ENCODE results near the gene COPS7A. TPM values are rescaled to one million over a fixed set of nuclear protein-coding genes. Genes with fewer than 3 reads are reported as not detected.

COPS7A gene
- total and polyA plus RNA-seq, 2 donors: 35.6 to 88.2 TPM

DNA sequence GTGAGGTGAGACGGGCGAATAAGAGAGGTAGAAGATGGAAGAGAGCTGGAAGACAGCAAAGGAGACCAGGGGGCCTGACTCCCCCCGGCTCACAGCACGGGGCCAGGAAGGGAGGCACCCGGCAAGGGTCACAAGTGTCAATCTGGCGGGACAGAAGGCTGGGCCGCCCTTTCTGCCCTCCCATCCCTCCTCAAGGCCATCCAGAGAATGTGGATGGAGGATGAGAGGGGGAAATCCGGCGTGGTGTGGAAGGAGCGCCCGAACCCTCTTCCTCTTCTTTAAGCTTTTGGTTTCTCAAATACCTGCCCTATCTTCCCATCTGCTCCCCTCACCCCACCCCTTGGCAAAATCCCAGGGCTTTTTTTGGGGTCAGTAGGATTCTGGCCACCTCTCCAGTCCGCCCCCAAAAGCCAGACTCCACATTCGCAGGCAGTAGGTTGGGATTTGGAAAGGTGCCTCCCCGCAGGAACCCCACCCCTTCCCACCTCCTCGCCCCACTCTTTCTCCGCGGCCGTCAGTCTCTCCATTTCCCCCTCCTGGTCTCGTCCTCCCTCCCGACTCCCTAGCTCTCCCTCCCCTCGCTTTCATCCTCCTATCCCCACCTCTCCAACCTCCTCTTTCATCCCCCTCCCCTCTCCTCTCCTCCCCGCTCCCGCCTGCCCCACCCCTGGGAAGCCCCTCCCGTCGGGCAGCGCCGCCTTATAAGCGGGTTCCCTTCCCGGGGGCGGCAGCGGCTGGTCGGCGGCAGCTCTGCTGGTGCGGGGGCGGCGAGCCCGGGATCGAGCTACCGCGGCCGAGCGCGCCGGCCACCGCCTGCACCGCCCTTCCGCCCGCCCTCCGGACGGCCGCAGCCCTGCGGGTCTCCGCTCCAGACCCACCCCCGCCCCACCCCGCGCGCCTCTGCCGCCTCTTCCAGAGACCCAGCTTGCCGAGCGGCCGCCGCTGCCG is 42.1 kb downstream of the COPS7A start, which contains the start of gene PTMS:
PTMS (plus strand) TSS at position 730 of the 948 bp plus-strand sequence. CDS start 343 bp downstream, outside the sequence.
- DNase-seq (ENCODE audit: extremely low spot score): peak; percentile 91
- Histone ChIP-seq H3K4me1 (ENCODE audit: insufficient read depth) (no peaks in the 10 kb centered on the region), H3K4me3 (ENCODE audit: low read depth, low read length) (peak within 1 kb of the TSS; percentile 89), H3K27ac (ENCODE audit: low read depth) (peak within 1 kb of the TSS; percentile 89), H3K36me3 (ENCODE audit: insufficient read depth) (no peaks in the 10 kb centered on the region)
- 4% methylated on average over 63 of the region's 63 CpGs for WGBS

DNA sequence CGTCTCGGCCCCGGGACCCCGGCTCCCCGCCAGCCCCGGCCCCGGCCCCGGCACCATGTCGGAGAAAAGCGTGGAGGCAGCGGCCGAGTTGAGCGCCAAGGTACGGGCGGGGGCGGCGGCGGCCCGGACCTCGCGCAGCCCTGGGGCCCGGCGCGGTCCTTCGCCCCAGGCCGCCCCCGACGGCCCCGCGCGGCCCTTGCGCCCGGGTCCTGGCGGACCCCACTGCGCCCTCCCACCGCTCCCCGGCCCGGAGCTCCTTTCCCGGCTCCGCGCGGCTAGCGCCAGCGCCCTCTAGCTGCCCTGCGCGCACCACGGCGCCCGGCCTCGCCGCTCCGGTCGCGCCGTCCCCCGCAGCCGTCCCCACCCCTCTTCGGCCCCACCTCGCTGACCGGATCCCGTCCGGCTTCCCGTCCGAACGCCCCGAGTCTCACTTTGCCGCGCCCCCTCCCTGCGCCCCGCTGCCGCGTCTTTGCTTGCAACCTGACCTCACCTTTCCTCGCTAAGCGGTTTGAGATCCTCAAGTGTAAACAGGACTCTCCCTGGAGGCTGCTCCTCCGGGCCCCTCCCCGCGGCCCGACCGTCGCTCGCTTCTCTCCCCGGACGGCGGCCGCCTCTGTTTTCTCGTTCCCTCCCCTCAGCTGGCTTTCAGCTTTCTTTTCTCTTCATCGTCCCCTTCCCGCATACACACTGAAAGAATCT is 43.0 kb downstream of the COPS7A start:
- Histone ChIP-seq H3K4me1 (ENCODE audit: insufficient read depth) (no peaks in the 10 kb centered on the region), H3K4me3 (ENCODE audit: low read depth, low read length) (peak overlapping the region; percentile 89), H3K36me3 (ENCODE audit: insufficient read depth) (no peaks in the 10 kb centered on the region), H3K27ac (ENCODE audit: low read depth) (peak overlapping the region; percentile 89)
- no peak for DNase-seq (ENCODE audit: extremely low spot score)
- under 1% methylated on average over 87 of the region's 88 CpGs for WGBS

DNA sequence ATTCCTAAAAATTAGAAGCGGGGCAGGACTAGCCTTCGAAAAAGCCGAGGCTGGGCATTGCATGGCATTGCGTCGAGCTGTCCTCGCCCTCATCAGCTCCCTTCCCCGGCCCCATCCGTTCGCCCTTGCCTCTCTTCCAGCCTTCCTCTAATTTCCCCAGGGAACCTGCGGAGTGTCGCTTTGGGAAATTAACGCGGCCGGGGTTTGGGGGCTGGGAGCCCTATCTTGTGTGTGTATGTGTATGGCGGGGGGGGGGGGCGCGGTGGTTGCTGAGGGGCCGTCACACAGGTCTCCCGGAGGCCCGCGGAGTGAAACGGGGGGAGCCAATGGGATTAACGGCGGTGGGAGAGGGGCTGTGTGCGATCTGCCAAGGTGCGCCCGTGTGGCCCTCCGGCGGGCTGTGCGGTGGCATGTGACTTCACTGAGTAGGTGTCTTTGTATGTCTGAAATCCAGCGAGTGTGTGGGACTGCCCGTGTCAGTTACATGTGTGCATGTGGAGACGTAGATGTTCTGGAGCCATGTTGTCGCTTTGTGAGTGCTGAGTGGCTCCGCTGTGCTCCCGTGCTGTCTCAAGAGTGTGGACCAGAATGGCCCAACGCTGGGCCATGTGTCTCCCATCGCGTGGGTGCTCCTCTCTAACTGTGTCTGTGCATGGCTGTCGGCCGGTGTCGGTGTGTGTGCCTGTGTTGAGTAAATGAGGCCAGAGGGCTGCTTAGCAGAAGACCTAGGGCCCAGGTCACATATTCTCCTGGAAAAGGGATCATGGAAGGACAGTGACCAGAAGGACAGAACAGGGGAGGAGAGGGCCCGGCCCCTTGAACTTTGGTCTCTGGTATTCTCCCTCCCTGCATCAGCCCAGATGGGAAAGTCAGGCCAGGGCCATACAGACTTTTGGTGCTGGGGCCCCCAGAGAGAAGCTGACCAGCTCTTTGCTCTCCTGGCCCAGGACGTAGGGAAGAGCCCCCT is 43.8 kb downstream of the COPS7A start:
- DNase-seq (ENCODE audit: extremely low spot score): no peak
- Histone ChIP-seq H3K4me3 (ENCODE audit: low read depth, low read length) (peak overlapping the region; percentile 89), H3K4me1 (ENCODE audit: insufficient read depth) (no peaks in the 10 kb centered on the region), H3K36me3 (ENCODE audit: insufficient read depth) (no peaks in the 10 kb centered on the region), H3K27ac (ENCODE audit: low read depth) (peak overlapping the region; percentile 81)
- 4% methylated on average over 44 of the region's 44 CpGs for WGBS

DNA sequence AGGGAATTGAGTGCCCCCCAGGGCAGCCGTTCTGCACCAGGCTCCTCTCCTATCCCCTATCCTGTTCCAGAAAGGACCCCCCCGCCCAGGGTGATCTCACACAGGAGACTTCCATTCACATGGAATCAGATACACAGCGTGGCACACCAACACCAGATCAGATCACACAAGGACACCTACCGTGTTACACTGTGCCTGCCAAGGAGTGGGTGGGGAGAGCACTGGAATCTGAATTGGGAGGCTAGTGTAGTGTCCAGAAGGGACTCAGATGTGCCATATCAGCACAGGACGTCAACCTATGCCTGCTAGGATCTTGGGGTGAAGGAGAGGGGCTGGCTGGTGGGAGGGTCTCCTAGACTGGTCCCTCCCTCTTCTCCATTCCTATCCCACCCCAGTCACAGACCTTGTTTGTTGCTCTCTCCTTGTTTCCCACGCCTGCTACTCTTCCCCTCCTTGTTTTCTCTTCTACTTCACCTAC is 44.6 kb downstream of the COPS7A start:
- Histone ChIP-seq H3K4me1 (ENCODE audit: insufficient read depth) (no peaks in the 10 kb centered on the region), H3K27ac (ENCODE audit: low read depth) (no peak overlapping the region), H3K36me3 (ENCODE audit: insufficient read depth) (no peaks in the 10 kb centered on the region), H3K4me3 (ENCODE audit: low read depth, low read length) (peak overlapping the region; percentile 89)
- 25% methylated on average over 6 of the region's 6 CpGs for WGBS
- DNase-seq (ENCODE audit: extremely low spot score): no peak

DNA sequence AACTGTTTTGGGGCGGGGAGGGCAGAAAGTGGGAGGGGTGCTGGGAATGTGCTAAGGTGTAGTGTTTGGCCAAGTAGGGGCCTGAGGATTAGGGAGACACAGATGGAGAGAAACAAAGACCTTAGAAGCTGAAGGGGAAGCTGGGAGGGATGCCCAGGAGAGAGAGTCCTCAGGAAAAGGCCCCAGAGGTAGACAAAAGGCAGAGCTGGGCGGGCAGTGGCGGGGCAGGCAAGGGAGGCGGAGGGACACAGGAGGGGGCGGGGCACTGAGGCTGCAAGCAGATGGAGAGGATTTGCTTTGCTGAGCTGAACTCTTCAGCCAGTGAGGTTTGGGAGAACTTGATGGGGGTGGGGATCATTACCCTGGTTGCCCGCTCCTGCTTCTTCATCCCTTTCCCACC is 45.1 kb downstream of the COPS7A start:
- no peak overlapping the region for H3K27ac ChIP-seq (ENCODE audit: low read depth)

DNA sequence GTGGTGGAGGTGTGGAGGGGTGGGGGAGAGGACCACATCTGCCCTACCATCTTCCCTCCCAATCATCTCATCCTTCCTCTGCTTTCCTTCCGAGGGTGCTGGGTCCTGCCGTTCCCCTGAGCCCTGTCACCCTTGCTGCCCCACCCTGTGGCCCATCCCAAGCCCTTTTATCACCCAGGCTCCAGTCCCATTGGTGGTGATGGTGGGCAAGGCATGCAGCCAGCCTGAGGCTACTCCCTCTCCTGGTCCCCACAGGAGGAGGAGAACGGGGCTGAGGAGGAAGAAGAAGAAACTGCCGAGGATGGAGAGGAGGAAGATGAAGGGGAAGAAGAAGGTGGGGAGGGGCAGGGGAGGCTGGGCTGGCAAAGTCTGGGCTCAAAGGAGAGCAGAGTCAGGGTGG is 45.8 kb downstream of the COPS7A start:
- WGBS: 54% methylated on average over 4 of the region's 4 CpGs
- no peaks in the 10 kb centered on the region for H3K4me1 ChIP-seq (ENCODE audit: insufficient read depth)
- H3K27ac ChIP-seq (ENCODE audit: low read depth): no peak overlapping the region
- H3K4me3 ChIP-seq (ENCODE audit: low read depth, low read length): no peak overlapping the region
- H3K36me3 ChIP-seq (ENCODE audit: insufficient read depth): no peaks in the 10 kb centered on the region
- no peak for DNase-seq (ENCODE audit: extremely low spot score)

More for the DNA sequence above, 45.1 kb downstream of the COPS7A start:
- Histone ChIP-seq H3K36me3 (ENCODE audit: insufficient read depth) (no peaks in the 10 kb centered on the region), H3K4me3 (ENCODE audit: low read depth, low read length) (no peak overlapping the region), H3K4me1 (ENCODE audit: insufficient read depth) (no peaks in the 10 kb centered on the region)
- WGBS: 30% methylated on average over 6 of the region's 6 CpGs
- DNase-seq (ENCODE audit: extremely low spot score): no peak

DNA sequence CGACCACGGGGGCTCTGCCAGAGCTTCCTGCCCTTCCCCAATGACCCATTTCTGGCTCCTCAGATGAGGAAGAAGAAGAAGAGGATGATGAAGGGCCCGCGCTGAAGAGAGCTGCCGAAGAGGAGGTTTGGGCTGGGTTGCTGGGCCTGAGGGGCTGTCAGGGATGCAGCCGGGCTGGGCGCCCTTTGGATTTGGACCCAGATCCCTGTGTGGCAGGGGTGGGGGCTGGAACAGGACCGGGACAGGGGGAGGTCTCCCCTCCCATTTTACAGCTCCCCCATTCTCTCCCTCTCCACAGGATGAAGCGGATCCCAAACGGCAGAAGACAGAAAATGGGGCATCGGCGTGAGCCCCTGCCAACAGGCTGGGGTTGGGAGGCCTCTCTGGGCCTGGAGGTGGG is 46.2 kb downstream of the COPS7A start:
- Histone ChIP-seq H3K36me3 (ENCODE audit: insufficient read depth) (no peaks in the 10 kb centered on the region), H3K4me1 (ENCODE audit: insufficient read depth) (no peaks in the 10 kb centered on the region), H3K4me3 (ENCODE audit: low read depth, low read length) (no peak overlapping the region), H3K27ac (ENCODE audit: low read depth) (no peak overlapping the region)
- WGBS: 80% methylated on average over 12 of the region's 12 CpGs
- no peak for DNase-seq (ENCODE audit: extremely low spot score)

DNA sequence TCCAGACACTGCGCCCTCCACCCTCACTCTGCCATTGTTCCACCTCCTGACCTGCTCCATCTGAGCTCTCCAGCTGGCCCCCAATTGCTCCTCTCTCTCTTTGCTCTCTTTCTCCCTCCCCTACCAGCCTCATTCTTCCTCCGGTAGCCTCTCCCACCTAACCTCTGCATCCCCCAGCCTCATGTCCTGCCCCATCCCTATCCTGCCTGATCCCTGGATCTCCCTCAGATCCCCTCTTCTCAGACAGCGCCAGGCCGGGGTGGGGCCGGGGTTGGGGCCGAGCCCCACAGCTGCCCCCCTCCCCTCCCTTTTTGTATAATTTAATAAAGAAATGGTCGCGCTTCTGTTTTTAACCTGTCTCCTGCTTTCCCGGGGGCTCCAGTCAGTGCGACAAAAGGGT is 46.8 kb downstream of the COPS7A start:
- no peak overlapping the region for H3K4me3 ChIP-seq (ENCODE audit: low read depth, low read length)
- H3K27ac ChIP-seq (ENCODE audit: low read depth): no peak overlapping the region
- 81% methylated on average over 10 of the region's 10 CpGs for WGBS
- no peaks in the 10 kb centered on the region for H3K4me1 ChIP-seq (ENCODE audit: insufficient read depth)
- no peak for DNase-seq (ENCODE audit: extremely low spot score)
- H3K36me3 ChIP-seq (ENCODE audit: insufficient read depth): no peaks in the 10 kb centered on the region

DNA sequence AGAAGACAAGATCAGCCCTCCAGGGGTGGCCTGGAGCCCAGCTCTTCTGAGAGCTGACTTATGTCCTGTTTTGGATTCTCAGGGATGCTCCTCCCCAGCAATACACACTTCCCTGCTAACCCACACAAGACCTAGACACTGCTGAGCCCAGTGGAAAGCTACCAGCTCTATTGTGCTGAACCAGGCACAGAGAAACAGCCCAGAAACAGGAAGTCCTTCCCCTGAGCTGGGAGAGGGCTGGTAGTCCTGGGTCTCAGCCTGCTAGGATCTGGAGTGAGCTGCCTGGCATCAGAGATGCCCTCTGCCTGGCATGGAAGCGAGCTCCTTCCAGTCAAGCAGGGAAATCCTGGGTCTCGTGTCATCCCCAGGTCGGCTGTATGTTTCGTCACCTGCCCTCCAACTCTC is 47.2 kb downstream of the COPS7A start:
- Histone ChIP-seq H3K4me3 (ENCODE audit: low read depth, low read length) (no peak overlapping the region), H3K4me1 (ENCODE audit: insufficient read depth) (no peaks in the 10 kb centered on the region), H3K36me3 (ENCODE audit: insufficient read depth) (no peaks in the 10 kb centered on the region), H3K27ac (ENCODE audit: low read depth) (no peak overlapping the region)
- DNase-seq (ENCODE audit: extremely low spot score): no peak
- 89% methylated on average over 4 of the region's 4 CpGs for WGBS

DNA sequence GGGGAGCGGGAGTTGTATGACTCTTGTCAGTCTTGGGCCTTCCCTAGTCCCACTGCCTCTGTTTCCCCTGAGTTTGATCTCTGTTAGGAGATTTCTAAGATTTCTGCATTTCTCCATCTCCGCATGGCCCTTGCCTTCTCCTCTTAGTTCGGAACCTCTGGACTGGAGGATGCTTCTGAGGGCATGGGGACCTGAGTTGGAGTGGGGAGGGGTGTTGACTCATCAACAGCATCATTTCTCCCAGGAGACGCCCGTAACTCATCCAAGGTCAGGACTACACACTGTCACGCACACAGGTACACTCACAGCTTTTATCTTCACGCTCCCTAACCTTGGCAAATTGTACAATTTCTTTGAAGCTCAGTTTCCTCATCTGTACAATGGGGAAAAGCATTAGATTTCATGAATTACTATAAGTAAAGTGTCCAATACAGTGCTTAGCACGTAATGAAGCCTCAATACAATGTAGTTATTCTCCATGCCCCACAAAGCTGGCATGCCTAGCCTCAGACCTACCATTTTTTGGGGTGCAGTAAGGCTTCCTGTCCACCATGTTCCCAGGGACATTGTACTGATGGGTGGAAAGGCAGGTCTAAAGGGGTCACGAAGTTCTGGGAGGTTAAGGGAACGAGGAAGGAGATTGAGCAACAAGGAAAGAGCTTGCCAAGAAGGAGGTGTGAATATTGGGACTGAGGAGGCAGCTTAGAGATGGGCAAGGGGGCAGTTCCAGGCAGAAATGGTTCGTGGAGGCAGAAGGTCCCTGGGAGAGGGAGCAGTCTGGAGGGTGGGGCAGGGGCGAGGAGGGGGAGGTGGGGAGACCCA is 47.9 kb downstream of the COPS7A start:
- Histone ChIP-seq H3K36me3 (ENCODE audit: insufficient read depth) (no peaks in the 10 kb centered on the region), H3K4me1 (ENCODE audit: insufficient read depth) (no peaks in the 10 kb centered on the region), H3K27ac (ENCODE audit: low read depth) (no peak overlapping the region), H3K4me3 (ENCODE audit: low read depth, low read length) (no peak overlapping the region)
- WGBS: 79% methylated on average over 12 of the region's 12 CpGs
- no peak for DNase-seq (ENCODE audit: extremely low spot score)

DNA sequence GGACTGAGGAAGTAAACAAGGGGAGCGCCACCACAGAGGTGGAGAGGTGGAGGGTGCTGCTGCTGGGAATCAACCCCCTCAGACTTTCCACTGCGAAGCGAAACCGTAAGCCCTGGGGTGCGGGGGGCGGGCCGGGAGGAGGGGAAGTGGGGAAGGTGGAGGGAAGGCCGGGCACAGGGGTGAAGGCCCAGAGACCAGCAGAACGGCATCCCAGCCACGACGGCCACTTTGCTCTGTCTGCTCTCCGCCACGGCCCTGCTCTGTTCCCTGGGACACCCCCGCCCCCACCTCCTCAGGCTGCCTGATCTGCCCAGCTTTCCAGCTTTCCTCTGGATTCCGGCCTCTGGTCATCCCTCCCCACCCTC is 48.5 kb downstream of the COPS7A start, which contains the start of gene LAG3:
LAG3 (plus strand) TSS at position 190 of the 365 bp plus-strand sequence. CDS start 333 bp downstream, outside the sequence.
- peak within 1 kb of the TSS; percentile 3 for H3K4me3 ChIP-seq (ENCODE audit: low read depth, low read length)

More for the DNA sequence above, 48.5 kb downstream of the COPS7A start, which contains the start of gene LAG3:
- WGBS: 60% methylated on average over 15 of the region's 15 CpGs
- H3K27ac ChIP-seq (ENCODE audit: low read depth): no peak within 1 kb of the TSS
- no peaks in the 10 kb centered on the region for H3K36me3 ChIP-seq (ENCODE audit: insufficient read depth)
- DNase-seq (ENCODE audit: extremely low spot score): no peak
- H3K4me1 ChIP-seq (ENCODE audit: insufficient read depth): no peaks in the 10 kb centered on the region

Measured in urinary bladder (tissue), 4 donors.